Measurements from ENCODE around the gene TMEM87B.

Gene TMEM87B

GRCh38 chr2:112054847-112055729 lies at the start of gene TMEM87B:
TSS of gene TMEM87B (plus strand) at chr2:112055269. CDS start at chr2:112055592, 323 bp downstream.
- peak; percentile 95 for DNase-seq (ENCODE audit: low spot score)
- in situ Hi-C loops (cut with MboI; ENCODE audit: low sequenced_read_pairs, unreplicated experiment) = loop anchor here (25.0 kb wide), 1 partner anchor 657 kb away; the partner anchor contains the start of gene NT5DC4
- no peak for TF ChIP-seq CTCF (IDR thresholded peaks at IDR 0.05; ENCODE audit: borderline replicate concordance, control extremely low read depth, extremely low read depth, insufficient read depth, missing control alignments)

GRCh38 chr2:112005406-112006075 lies 49.5 kb upstream of the TMEM87B start:
- DNase-seq (ENCODE audit: low spot score) = no peak
- in situ Hi-C loops (cut with MboI; ENCODE audit: low sequenced_read_pairs, unreplicated experiment) = no loop called here
- TF ChIP-seq CTCF (IDR thresholded peaks at IDR 0.05; ENCODE audit: borderline replicate concordance, control extremely low read depth, extremely low read depth, insufficient read depth, missing control alignments) = no peak

- in situ Hi-C loops (cut with MboI; ENCODE audit: low sequenced_read_pairs, unreplicated experiment) = no loop called here
- no peak for DNase-seq (ENCODE audit: low spot score)
- no peak for TF ChIP-seq CTCF (IDR thresholded peaks at IDR 0.05; ENCODE audit: borderline replicate concordance, control extremely low read depth, extremely low read depth, insufficient read depth, missing control alignments)
Observed at GRCh38 chr2:112006076-112006410, 49.0 kb upstream of the TMEM87B start.

- in situ Hi-C loops (cut with MboI; ENCODE audit: low sequenced_read_pairs, unreplicated experiment) = no loop called here
- no peak for DNase-seq (ENCODE audit: low spot score)
- no peak for TF ChIP-seq CTCF (IDR thresholded peaks at IDR 0.05; ENCODE audit: borderline replicate concordance, control extremely low read depth, extremely low read depth, insufficient read depth, missing control alignments)
Observed at GRCh38 chr2:112007493-112007892, 47.6 kb upstream of the TMEM87B start.

GRCh38 chr2:112008910-112009485 lies 46.1 kb upstream of the TMEM87B start:
- TF ChIP-seq CTCF (IDR thresholded peaks at IDR 0.05; ENCODE audit: borderline replicate concordance, control extremely low read depth, extremely low read depth, insufficient read depth, missing control alignments) = no peak
- in situ Hi-C loops (cut with MboI; ENCODE audit: low sequenced_read_pairs, unreplicated experiment) = no loop called here
- no peak for DNase-seq (ENCODE audit: low spot score)

GRCh38 chr2:112010751-112011150 lies 44.3 kb upstream of the TMEM87B start:
- in situ Hi-C loops (cut with MboI; ENCODE audit: low sequenced_read_pairs, unreplicated experiment) = no loop called here
- DNase-seq (ENCODE audit: low spot score) = no peak
- no peak for TF ChIP-seq CTCF (IDR thresholded peaks at IDR 0.05; ENCODE audit: borderline replicate concordance, control extremely low read depth, extremely low read depth, insufficient read depth, missing control alignments)

Data from GM13976 (cell line).